Esophagus muscularis mucosa (tissue), 4 donors: ENCODE data around the gene ARMC9. TPM values are rescaled to one million over a fixed set of nuclear protein-coding genes. Genes with fewer than 3 reads are reported as not detected.
"Not testable (repeated sequence)": the region's sequence is repeated elsewhere in the genome, so short reads cannot be mapped to it uniquely, and the experiment has no call there.

Experiments used
- DNase-seq: peaks from one replicate; pipeline ENCODE4 v3.0.0-alpha.2; 2017; ENCODE audit errors: extremely low spot score
- H3K27ac ChIP-seq, 4 donors: fragments of 200-600 bp; sonication (generic); replicated peaks in 1 of 4; 1 replicate in 3 of 4; 2 replicates in 1 of 4; pipeline ENCODE4 v1.5.1; 2016 to 2019; ENCODE audit warnings: mild to moderate bottlenecking in 1 of 4
- H3K27me3 ChIP-seq, 4 donors: fragments of 200-600 bp; sonication (generic); one replicate each; pipeline versions ENCODE4 v1.5.1 to v1.6.0; 2016 to 2019
- H3K36me3 ChIP-seq, 4 donors: fragments of 200-600 bp; sonication (generic); one replicate each; pipeline ENCODE4 v1.5.1; 2016 to 2019
- H3K4me1 ChIP-seq, 4 donors: fragments of 200-600 bp; sonication (generic); one replicate each; pipeline ENCODE4 v1.5.1; 2016 to 2019
- H3K4me3 ChIP-seq, 4 donors: fragments of 200-600 bp; sonication (generic); 1 replicate in 2 of 4; 2 replicates in 2 of 4; pipeline ENCODE4 v1.5.1; 2016 to 2019; ENCODE audit warnings: mild to moderate bottlenecking in 4 of 4, moderate library complexity in 1 of 4
- H3K9me3 ChIP-seq, 4 donors: fragments of 200-600 bp; sonication (generic); 1 replicate in 3 of 4; 2 replicates in 1 of 4; pipeline ENCODE4 v1.5.1; 2016 to 2019
- CTCF ChIP-seq, 3 experiments: fragments of 200-600 bp in 2 of 3; fragments of 450-650 bp in 1 of 3; sonication (generic) in 2 of 3; IDR thresholded peaks; one replicate each; pipeline ENCODE4 v1.5.1; 2017 to 2019; ENCODE audit warnings: antibody characterized with exemption in 3 of 3, mild to moderate bottlenecking in 2 of 3, moderate library complexity in 1 of 3
- EP300 ChIP-seq: sonication (generic); formaldehyde crosslinking; IDR thresholded peaks from one replicate; pipeline ENCODE4 v1.6.1; 2017; ENCODE audit warnings: antibody characterized with exemption
- POLR2A ChIP-seq: fragments of 450-650 bp; IDR thresholded peaks from one replicate; pipeline ENCODE4 v1.6.1; 2017; ENCODE audit warnings: antibody characterized with exemption, moderate library complexity, mild to moderate bottlenecking, low read depth
- POLR2AphosphoS5 ChIP-seq, 2 donors: sonication (generic); formaldehyde crosslinking; IDR thresholded peaks; one replicate each; pipeline ENCODE4 v1.6.1; 2017; ENCODE audit warnings: antibody characterized with exemption in 2 of 2
- WGBS: methylation state at CpG from one replicate; pipeline ENCODE4 v1.1.5; 2018; 5-methylcytosine and 5-hydroxymethylcytosine counted together
- intact Hi-C: fragments of 100-400 bp; cut with DNase I; formaldehyde crosslinking; loops from one replicate; pipeline ENCODE4 v1.15.1; 2023
- total RNA-seq, 4 donors: library from RNA; depleted of rRNA; stranded (reverse); fragments of >200 nt; gene quantifications; one replicate each; pipeline versions ENCODE4 v1.1.0 to v1.2.1, GENCODE V29; 2016

The ARMC9 gene
- total RNA-seq, 4 donors from 2014 or later = 119 to 262 (median 152) TPM

GRCh38 chr2:231398585-231398984, 200.2 kb downstream of the ARMC9 start:
- peaks cover 0 to 38% (median 22%) of the 10 kb centered on the region in 4 donors for H3K27me3 ChIP-seq
- 100% methylated on average over 2 of the region's 27 CpGs for WGBS
- TF ChIP-seq EP300 (no peak), POLR2A (no peak), CTCF (IDR thresholded peaks at IDR 0.05) (no peak), POLR2AphosphoS5 (IDR thresholded peaks at IDR 0.05) (no peak)
- intact Hi-C loops = no loop called here
- no peaks in the 10 kb centered on the region for H3K9me3 ChIP-seq
- H3K36me3 ChIP-seq = peaks cover 0 to 13% (median 0%) of the 10 kb centered on the region in 4 donors
- H3K4me1 ChIP-seq = peaks cover 18 to 35% (median 29%) of the 10 kb centered on the region in 4 donors
- no peak overlapping the region for H3K27ac ChIP-seq
- no peak overlapping the region for H3K4me3 ChIP-seq
- DNase-seq = no peak

- H3K4me1 ChIP-seq = peaks cover 18 to 35% (median 29%) of the 10 kb centered on the region in 4 donors
- peak overlapping the region in 1 of 4 donors; percentile 50 for H3K27ac ChIP-seq
- no peak overlapping the region for H3K4me3 ChIP-seq
- WGBS = 73% methylated on average over 9 of the region's 23 CpGs
- no peak for DNase-seq
- H3K9me3 ChIP-seq = no peaks in the 10 kb centered on the region
- peaks cover 0 to 32% (median 20%) of the 10 kb centered on the region in 4 donors for H3K27me3 ChIP-seq
- H3K36me3 ChIP-seq = peaks cover 0 to 13% (median 0%) of the 10 kb centered on the region in 4 donors
- intact Hi-C loops = no loop called here
- TF ChIP-seq POLR2AphosphoS5 (IDR thresholded peaks at IDR 0.05) = no peak
- no peak for TF ChIP-seq CTCF (IDR thresholded peaks at IDR 0.05)
- TF ChIP-seq EP300 = no peak
- TF ChIP-seq POLR2A = no peak
Observed at GRCh38 chr2:231399046-231399852, 200.8 kb downstream of the ARMC9 start.

GRCh38 chr2:231399853-231400680, 201.6 kb downstream of the ARMC9 start:
- intact Hi-C loops = no loop called here
- DNase-seq = no peak
- WGBS = 61% methylated on average over 9 of the region's 12 CpGs
- peaks cover 18 to 30% (median 28%) of the 10 kb centered on the region in 4 donors for H3K4me1 ChIP-seq
- peaks cover 0 to 13% (median 0%) of the 10 kb centered on the region in 4 donors for H3K36me3 ChIP-seq
- no peak overlapping the region for H3K4me3 ChIP-seq
- TF ChIP-seq CTCF (IDR thresholded peaks at IDR 0.05) = no peak
- TF ChIP-seq EP300 = no peak
- TF ChIP-seq POLR2A = no peak
- no peak for TF ChIP-seq POLR2AphosphoS5 (IDR thresholded peaks at IDR 0.05)
- peak overlapping the region in 2 of 4 donors; percentile 20 to 64 for H3K27ac ChIP-seq
- H3K27me3 ChIP-seq = peaks cover 0 to 23% (median 12%) of the 10 kb centered on the region in 4 donors
- no peaks in the 10 kb centered on the region for H3K9me3 ChIP-seq

GRCh38 chr2:231400681-231401080, 202.2 kb downstream of the ARMC9 start:
- H3K4me3 ChIP-seq, DNase-seq, H3K9me3 ChIP-seq, intact Hi-C loops: not testable (repeated sequence)
- Histone ChIP-seq H3K27ac (peak overlapping the region in 1 of 4 donors; percentile 64), H3K36me3 (peaks cover 0 to 13% (median 0%) of the 10 kb centered on the region in 4 donors), H3K4me1 (peaks cover 16 to 26% (median 22%) of the 10 kb centered on the region in 4 donors), H3K27me3 (peaks cover 0 to 17% (median 8%) of the 10 kb centered on the region in 4 donors)
- WGBS = 61% methylated on average over 8 of the region's 8 CpGs

- H3K4me3 ChIP-seq, H3K27ac ChIP-seq, H3K9me3 ChIP-seq, DNase-seq, intact Hi-C loops: not testable (repeated sequence)
- H3K36me3 ChIP-seq = peaks cover 0 to 13% (median 0%) of the 10 kb centered on the region in 4 donors
- H3K27me3 ChIP-seq = peaks cover 0 to 13% (median 4%) of the 10 kb centered on the region in 4 donors
- H3K4me1 ChIP-seq = peaks cover 16 to 26% (median 17%) of the 10 kb centered on the region in 4 donors
- WGBS = 91% methylated on average over 23 of the region's 23 CpGs
Observed at GRCh38 chr2:231401101-231401500, 202.7 kb downstream of the ARMC9 start.

- DNase-seq, intact Hi-C loops, H3K36me3 ChIP-seq, H3K9me3 ChIP-seq, H3K4me3 ChIP-seq, H3K27ac ChIP-seq, H3K27me3 ChIP-seq: not testable (repeated sequence)
- peaks cover 15 to 21% (median 16%) of the 10 kb centered on the region in 4 donors for H3K4me1 ChIP-seq
- 79% methylated on average over 14 of the region's 14 CpGs for WGBS
Observed at GRCh38 chr2:231403421-231404182, 205.2 kb downstream of the ARMC9 start.

- H3K36me3 ChIP-seq, H3K27ac ChIP-seq, H3K9me3 ChIP-seq, intact Hi-C loops, H3K27me3 ChIP-seq, DNase-seq, H3K4me3 ChIP-seq: not testable (repeated sequence)
- peaks cover 15 to 20% (median 15%) of the 10 kb centered on the region in 4 donors for H3K4me1 ChIP-seq
- 91% methylated on average over 16 of the region's 16 CpGs for WGBS
Observed at GRCh38 chr2:231404183-231404578, 205.8 kb downstream of the ARMC9 start.
